Neural cell (in vitro differentiated cells): ENCODE data around the gene ZNF490.

Experiments
- CTCF ChIP-seq: fragments of 450-650 bp; IDR thresholded peaks from 2 replicates; pipeline ENCODE4 v1.5.1; 2014; ENCODE audit warnings: antibody characterized with exemption, mild to moderate bottlenecking, moderate library complexity; ENCODE audit not compliant: poor library complexity, severe bottlenecking
- EP300 ChIP-seq: fragments of 450-650 bp; conservative IDR thresholded peaks from 2 replicates; pipeline ENCODE4 v1.6.1; 2014; ENCODE audit warnings: antibody characterized with exemption, mild to moderate bottlenecking, moderate library complexity; ENCODE audit not compliant: poor library complexity, severe bottlenecking

- no peak for TF ChIP-seq CTCF
- TF ChIP-seq EP300: no peak
Measured at GRCh38 chr19:12629215-12629614, 18.6 kb upstream of the ZNF490 start.
